Heart left ventricle (tissue), 13 donors: ENCODE measurements around the gene CSMD2.
"Not testable (repeated sequence)": the region's sequence is repeated elsewhere in the genome, so short reads cannot be mapped to it uniquely, and the experiment has no call there.

Experiments
- CTCF ChIP-seq, 12 donors: fragments of 200-600 bp; sonication (generic) in 4 of 12; IDR thresholded peaks; one replicate each; pipeline versions ENCODE4 v1.5.0 to v1.8.0; 2018 to 2022; ENCODE audit warnings: antibody characterized with exemption in 12 of 12, mild to moderate bottlenecking in 5 of 12
- POLR2A ChIP-seq, 2 donors: fragments of 450-650 bp; IDR thresholded peaks; one replicate each; pipeline ENCODE4 v1.6.1; 2017; ENCODE audit warnings: antibody characterized with exemption in 2 of 2, mild to moderate bottlenecking in 2 of 2, moderate library complexity in 2 of 2
- donor health status: ischemic (EF 13 %, LVEDD 7.1; RV severe dilation, severe dysfunction).
- donor health status: DM: no; HTN: yes; CAD: no.
- donor health status: DM: no; HTN: no; CAD: no.
- donor health status: ischemic (EF 25% LVEDD 6.9; RV normal size, moderate dysfunction).
- donor health status: ischemic (EF 25% LVEDD 5.7; RV mildly dilated, moderate dysfunction).
- donor health status: ischemic (EF 35%, LVEDD 5.7; RV mildly dilated, moderate dysfunction).
- donor health status: nonischemic (EF 11% LVEDD 7.7; RV severe dilation, severe dysfunction).
- donor health status: DM: yes; HTN: yes; CAD: no.
- donor health status: PGD.
- donor health status: ischemic (EF 29% LVEDD 5.4; RV normal size, mild dysfunction).
- donor health status: nonischemic (EF 23%, LVEDD 6.1; RV moderate dilation, normal function).

GRCh38 chr1:33509276-33509675, 655.8 kb downstream of the CSMD2 start:
- not testable (repeated sequence) for TF ChIP-seq CTCF, POLR2A (IDR thresholded peaks at IDR 0.05)
